Keratinocyte (primary cell): ENCODE measurements around the gene PRKN.

Source experiments
- CTCF ChIP-seq, 3 experiments: IDR thresholded peaks in 1 of 3; conservative IDR thresholded peaks in 1 of 3; optimal IDR thresholded peaks in 1 of 3; 2 replicates in 2 of 3; 3 replicates in 1 of 3; pipeline versions ENCODE3 to v1.5.1; 2011; ENCODE audit warnings: low read length in 3 of 3, mild to moderate bottlenecking in 3 of 3, moderate library complexity in 2 of 3, control low read depth in 1 of 3, inconsistent platforms in 1 of 3; ENCODE audit not compliant: insufficient read depth in 2 of 3; ENCODE audit errors: extremely low read depth in 1 of 3
- EZH2 ChIP-seq: IDR thresholded peaks from one replicate; pipeline ENCODE4 v1.6.1; 2012; ENCODE audit warnings: inconsistent platforms, mild to moderate bottlenecking, low read length, moderate library complexity

- TF ChIP-seq CTCF (optimal IDR thresholded peaks at IDR 0.05 in 1 of 3, IDR thresholded peaks at IDR 0.05 in 1 of 3, conservative IDR thresholded peaks at IDR 0.05 in 1 of 3; ENCODE audit: extremely low read depth in 1 of 3, insufficient read depth in 2 of 3, low read length in 3 of 3) (no peak), EZH2 (no peak)
Observed at GRCh38 chr6:161546632-161547031, 1180.9 kb downstream of the PRKN start.
